Esophagus muscularis mucosa (tissue), 4 donors: ENCODE measurements around the gene RAB44.

Experiments
- CTCF ChIP-seq, 3 experiments: fragments of 200-600 bp in 2 of 3; fragments of 450-650 bp in 1 of 3; sonication (generic) in 2 of 3; IDR thresholded peaks; one replicate each; pipeline ENCODE4 v1.5.1; 2017 to 2019; ENCODE audit warnings: antibody characterized with exemption in 3 of 3, mild to moderate bottlenecking in 2 of 3, moderate library complexity in 1 of 3
- EP300 ChIP-seq: sonication (generic); formaldehyde crosslinking; IDR thresholded peaks from one replicate; pipeline ENCODE4 v1.6.1; 2017; ENCODE audit warnings: antibody characterized with exemption
- POLR2A ChIP-seq: fragments of 450-650 bp; IDR thresholded peaks from one replicate; pipeline ENCODE4 v1.6.1; 2017; ENCODE audit warnings: antibody characterized with exemption, moderate library complexity, mild to moderate bottlenecking, low read depth
- POLR2AphosphoS5 ChIP-seq, 2 donors: sonication (generic); formaldehyde crosslinking; IDR thresholded peaks; one replicate each; pipeline ENCODE4 v1.6.1; 2017; ENCODE audit warnings: antibody characterized with exemption in 2 of 2

GRCh38 chr6:36685926-36686667 lies 11.5 kb upstream of the RAB44 start:
- TF ChIP-seq CTCF (IDR thresholded peaks at IDR 0.05) (no peak), EP300 (no peak), POLR2A (no peak), POLR2AphosphoS5 (IDR thresholded peaks at IDR 0.05) (no peak)
